Stimulated activated CD8-positive, alpha-beta memory T cell treated with anti-CD3 and anti-CD28 coated beads, Interleukin-7, amount 100 ng/mL, for 24 hours (primary cell): Measurements from ENCODE around the gene LHFPL4.
A peak's percentile ranks its signal among the peaks of the same experiment; 100 is the strongest.
"Not testable (repeated sequence)": the region's sequence is repeated elsewhere in the genome, so short reads cannot be mapped to it uniquely, and the experiment has no call there.

Experiments used
- DNase-seq: peaks from one replicate; pipeline ENCODE4 v3.0.0-alpha.2; 2020; ENCODE audit warnings: low read depth

LHFPL4 gene

GRCh38 chr3:9553021-9553947 is at the start of gene LHFPL4:
Gene LHFPL4 (minus strand): TSS chr3:9553822. CDS start chr3:9552679, 1,143 bp downstream.
- DNase-seq: no peak

GRCh38 chr3:9602620-9603019 is 49.0 kb upstream of the LHFPL4 start:
- no peak for DNase-seq

GRCh38 chr3:9601006-9601581 is 47.5 kb upstream of the LHFPL4 start:
- DNase-seq: not testable (repeated sequence)

DNA sequence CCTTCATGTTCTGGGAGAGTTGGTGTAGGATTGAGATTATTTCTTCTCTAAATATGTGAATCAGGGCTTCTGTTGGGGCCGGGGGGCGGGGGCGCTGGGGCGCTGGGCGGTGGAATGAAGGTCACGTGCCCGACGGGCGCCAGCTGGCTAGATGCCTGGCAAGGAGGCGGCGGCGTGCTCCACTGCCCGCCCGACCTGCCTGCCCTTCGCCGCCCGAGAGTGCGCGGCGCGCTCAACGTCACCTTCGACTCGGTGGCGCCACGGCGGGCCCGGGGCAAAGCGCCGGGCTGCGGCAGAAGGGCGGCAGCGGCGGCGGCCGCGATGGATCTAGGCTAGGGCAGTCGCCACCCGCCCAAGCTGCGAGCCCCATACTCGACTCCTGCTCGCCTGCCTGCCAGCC is 47.0 kb upstream of the LHFPL4 start:
- DNase-seq: peak; percentile 0

DNA sequence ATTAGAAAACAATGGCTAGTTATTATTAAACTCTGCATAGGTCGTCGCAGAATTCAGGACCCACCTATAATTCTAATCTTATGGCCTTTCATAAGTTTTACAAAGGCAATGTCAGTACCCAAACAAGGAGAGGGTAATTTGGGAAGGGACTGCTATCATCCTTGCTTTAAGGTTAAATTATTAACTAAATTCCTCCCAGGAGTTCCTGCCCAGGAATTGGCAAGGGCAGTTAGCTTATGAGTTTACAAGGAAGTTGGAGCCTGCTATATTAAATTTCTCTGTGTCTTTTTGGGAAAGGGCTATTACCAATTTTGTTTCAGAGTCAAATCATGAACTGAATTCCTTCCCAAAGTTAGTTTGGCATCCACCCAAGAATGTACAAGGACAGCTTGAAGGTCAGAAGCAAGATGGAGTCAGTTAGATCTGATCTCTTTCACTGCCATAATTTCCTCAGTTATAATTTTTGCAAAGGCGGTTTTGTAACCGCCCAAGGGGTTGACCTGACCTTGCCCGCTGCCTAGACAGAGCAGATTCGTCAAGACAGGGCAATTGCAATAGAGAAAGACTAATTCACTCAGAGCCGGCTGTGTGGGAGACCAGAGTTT is 45.3 kb upstream of the LHFPL4 start:
- no peak for DNase-seq

GRCh38 chr3:9595877-9596276 is 42.3 kb upstream of the LHFPL4 start:
- DNase-seq: no peak

DNA sequence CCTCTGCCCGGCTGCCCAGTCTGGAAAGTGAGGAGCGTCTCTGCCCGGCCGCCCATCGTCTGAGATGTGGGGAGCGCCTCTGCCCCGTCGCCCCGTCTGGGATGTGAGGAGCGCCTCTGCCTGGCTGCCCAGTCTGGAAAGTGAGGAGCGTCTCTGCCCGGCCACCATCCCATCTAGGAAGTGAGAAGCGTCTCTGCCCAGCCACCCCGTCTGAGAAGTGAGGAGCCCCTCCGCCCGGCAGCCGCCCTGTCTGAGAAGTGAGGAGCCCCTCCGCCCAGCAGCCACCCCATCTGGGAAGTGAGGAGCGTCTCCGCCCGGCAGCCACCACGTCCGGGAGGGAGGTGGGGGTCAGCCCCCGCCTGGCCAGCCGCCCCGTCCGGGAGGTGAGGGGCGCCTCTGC is 38.2 kb upstream of the LHFPL4 start:
- not testable (repeated sequence) for DNase-seq

DNA sequence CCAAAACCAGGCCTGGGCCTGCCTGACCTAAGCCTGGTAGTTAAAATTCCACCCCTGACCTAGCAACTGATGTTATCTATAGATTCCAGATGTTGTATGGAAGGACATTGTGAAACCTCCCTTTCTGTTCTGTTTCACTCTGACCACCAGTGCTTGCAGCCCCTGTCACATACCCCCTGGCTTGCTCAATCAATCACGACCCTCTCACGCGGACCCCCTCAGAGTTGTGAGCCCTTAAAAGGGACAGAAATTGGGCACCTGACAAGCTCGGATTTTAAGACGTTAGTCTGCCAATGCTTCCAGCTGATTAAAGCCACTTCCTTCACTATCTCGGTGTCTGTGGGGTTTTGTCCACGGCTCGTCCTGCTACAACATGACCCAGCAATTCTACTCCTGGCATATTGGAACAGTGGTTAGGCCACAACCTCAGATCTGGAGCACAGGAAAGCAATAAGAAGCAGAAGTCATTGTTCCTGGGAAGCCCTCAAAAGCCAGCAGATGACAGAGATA is 36.7 kb upstream of the LHFPL4 start:
- DNase-seq: no peak

DNA sequence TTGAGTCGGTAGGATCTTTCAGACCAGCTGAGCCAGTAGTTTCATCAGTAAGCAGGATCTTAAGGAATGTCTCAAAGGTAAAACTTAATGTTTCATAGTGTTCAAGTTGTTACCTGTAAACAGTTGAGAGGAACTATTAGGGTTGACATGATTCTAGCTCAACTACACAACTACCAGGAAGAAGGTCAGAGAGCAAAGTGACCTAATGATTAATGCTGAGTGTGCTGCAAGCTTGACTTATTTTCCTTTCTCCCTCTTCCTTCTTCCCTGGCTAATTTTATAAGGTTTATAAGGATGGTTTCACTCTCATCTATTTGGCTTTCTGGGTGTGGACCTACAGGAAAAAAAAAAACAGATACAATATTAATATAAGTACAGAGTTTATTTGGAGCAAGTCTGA is 30.2 kb upstream of the LHFPL4 start:
- DNase-seq: no peak

GRCh38 chr3:9583371-9583770 is 29.7 kb upstream of the LHFPL4 start:
- no peak for DNase-seq

DNA sequence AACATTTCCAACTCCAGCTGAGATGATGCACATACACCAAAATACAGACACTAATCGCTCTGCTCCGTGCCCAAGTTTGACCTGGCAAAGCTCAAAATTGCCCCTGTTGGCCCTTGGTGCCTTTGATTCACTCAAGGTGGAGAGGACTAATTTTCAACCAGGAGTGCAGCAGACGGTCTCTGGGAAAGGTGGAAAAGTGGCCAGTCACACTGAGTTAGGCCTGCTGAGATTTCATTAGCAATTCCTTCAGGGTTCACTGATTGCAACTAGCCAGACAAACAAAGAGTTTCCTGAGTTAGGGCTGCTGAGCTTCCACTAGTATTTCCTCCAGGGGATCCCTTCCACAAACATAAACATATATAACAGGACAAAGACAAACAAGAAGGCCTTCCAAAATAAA is 28.7 kb upstream of the LHFPL4 start:
- no peak for DNase-seq

DNA sequence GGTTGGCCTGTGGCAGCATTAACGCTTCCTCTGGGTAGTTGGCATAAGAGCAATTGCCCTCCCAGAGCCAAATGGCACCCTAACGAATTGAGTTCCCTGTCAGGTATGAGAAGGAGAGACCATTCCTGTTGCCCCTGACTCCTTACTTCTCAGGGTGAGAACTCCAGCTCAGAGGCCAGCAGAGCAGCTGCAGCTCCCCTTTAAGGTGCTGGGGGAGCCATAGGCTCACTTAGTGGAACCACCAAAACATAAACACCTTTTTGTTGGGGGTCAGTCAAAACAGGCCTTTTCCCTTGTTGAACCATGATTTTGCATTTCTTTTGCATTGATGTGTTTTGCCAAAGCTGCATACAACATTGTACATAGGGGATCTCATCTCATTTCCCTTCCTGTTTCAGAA is 28.1 kb upstream of the LHFPL4 start:
- DNase-seq: no peak

DNA sequence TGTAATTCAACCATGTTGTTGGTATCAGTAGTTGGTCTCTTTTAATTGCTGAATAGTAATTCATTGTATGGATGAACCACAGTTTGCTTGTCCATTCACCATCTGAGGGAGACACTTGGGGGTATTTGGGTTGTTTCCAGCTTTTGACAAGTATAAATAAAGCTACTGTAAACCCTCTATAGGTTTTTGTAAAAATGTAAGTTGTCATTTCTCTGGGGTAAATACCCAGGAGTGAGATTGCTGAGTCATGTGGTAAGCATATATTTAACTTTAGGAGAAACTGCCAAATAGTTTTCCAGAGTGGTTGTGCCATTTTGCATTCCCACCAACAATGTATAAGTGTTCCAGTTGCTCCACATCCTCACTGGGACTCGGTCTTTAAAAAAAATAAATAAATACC is 15.4 kb upstream of the LHFPL4 start:
- DNase-seq: no peak

DNA sequence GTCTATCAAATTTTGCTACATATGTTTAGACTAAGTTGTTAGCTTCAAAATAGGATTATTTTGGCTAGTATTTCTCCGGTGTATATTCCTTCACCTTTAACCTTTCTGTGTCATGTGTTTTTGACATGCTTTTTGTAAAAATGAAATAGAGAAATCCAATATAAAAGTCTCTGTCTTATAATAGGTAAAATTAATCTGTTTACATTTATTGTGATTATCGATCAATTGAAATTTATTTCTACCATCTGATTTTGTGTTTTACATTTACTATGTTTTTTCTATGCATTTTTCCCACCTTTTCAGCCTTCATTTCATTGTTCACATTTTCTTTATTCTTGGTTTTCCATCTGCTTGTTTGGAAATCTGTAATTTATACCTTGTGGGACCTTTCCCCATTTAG is 11.7 kb upstream of the LHFPL4 start:
- DNase-seq: no peak

DNA sequence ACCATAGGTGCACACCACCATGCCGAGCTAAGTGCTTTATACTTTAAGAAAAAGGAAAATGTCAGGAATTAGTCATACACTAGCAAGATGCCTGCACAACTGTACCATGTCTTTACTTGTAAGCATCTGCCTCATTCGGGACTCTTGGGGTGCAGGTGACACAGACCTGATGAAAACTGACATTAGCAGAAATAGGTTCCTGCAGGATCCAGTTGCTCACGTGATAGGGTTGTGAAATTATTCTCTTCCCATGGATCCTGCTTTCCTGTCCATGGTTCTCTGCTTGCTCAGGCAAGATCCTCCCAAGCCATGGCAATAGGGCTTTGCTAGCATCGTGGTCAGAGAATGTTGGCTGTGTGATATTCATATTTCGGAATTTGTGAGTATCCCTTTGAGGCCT is 10.2 kb upstream of the LHFPL4 start:
- no peak for DNase-seq

DNA sequence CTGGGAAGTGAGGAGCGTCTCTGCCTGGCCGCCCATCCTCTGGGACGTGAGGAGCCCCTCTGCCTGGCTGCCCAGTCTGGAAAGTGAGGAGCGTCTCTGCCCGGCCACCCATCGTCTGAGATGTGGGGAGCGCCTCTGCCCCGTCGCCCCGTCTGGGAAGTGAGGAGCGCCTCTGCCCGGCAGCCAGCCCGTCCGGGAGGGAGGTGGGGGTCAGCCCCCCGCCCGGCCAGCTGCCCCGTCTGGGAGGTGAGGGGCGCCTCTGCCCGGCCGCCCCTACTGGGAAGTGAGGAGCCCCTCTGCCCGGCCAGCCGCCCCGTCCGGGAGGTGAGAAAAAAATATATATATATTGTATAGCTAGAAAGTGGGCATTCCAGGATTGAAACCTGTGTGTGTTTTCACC is 6.4 kb upstream of the LHFPL4 start:
- DNase-seq: not testable (repeated sequence)

- no peak for DNase-seq
Measured at GRCh38 chr3:9553948-9554513, 409 bp upstream of the LHFPL4 start.

- peak; percentile 1 for DNase-seq
Measured at GRCh38 chr3:9552252-9552999, 1.2 kb downstream of the LHFPL4 start.

DNA sequence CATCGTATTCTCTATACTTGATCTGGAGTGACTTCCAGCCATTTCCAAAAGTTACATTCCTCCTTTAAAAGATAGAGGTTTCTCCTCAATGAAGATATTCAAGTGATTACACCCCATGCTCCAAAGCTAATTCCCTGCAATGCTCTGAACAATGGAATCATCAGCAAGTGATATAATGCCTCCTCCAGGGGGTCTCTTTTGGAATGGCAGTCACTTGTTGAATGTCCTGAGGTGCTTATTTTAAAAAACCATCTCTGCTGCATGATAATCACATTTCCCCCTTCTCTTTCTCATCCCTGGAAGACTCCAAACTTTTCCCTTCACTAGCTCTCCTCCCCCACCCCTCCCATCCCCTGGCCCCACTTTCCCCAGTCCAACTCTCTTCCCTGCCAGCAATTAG is 2.6 kb downstream of the LHFPL4 start:
- no peak for DNase-seq

DNA sequence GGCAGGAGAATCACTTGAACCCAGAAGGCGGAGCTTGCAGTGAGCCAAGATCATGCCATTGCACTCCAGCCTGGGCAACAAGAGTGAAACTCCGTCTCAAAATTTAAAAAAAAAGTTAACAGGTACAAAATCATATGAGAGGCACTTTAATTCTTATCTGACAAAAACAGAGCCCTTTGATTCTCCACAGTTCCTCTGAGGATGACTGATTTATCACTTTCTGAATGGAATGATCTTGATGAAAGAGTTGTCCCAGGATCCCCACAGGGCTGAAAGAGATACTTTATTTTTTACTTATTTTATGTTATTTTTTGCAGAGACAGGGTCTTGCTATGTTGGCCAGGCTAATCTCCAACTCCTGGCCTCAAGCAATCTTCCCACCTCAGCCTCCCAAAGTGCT is 4.0 kb downstream of the LHFPL4 start:
- no peak for DNase-seq

- no peak for DNase-seq
Measured at GRCh38 chr3:9548991-9549390, 4.6 kb downstream of the LHFPL4 start.

GRCh38 chr3:9542182-9542581 is 11.4 kb downstream of the LHFPL4 start:
- no peak for DNase-seq
